Uterus (tissue), 4 donors: Measurements from ENCODE around the gene KLHL24. TPM values are rescaled to one million over a fixed set of nuclear protein-coding genes. Genes with fewer than 3 reads are reported as not detected.

Experiments used
- DNase-seq, 2 donors: peaks; one replicate each; pipeline ENCODE4 v3.0.0-alpha.2; 2019 to 2020
- H3K27ac ChIP-seq, 2 donors: fragments of 200-600 bp; sonication (generic); 1 replicate in 1 of 2; 2 replicates in 1 of 2; pipeline ENCODE4 v1.5.1; 2016 to 2018
- H3K27me3 ChIP-seq, 2 donors: fragments of 200-600 bp; sonication (generic); one replicate each; pipeline ENCODE4 v1.5.1; 2018 to 2019; ENCODE audit warnings: control low read depth in 1 of 2
- H3K36me3 ChIP-seq, 2 donors: fragments of 200-600 bp; sonication (generic); one replicate each; pipeline ENCODE4 v1.5.1; 2019; ENCODE audit warnings: control low read depth in 1 of 2
- H3K4me1 ChIP-seq, 2 donors: fragments of 200-600 bp; sonication (generic); one replicate each; pipeline ENCODE4 v1.5.1; 2018 to 2019; ENCODE audit warnings: control low read depth in 1 of 2
- H3K4me3 ChIP-seq, 2 donors: fragments of 200-600 bp; sonication (generic); 1 replicate in 1 of 2; 2 replicates in 1 of 2; pipeline ENCODE4 v1.5.1; 2018 to 2019; ENCODE audit warnings: mild to moderate bottlenecking in 1 of 2
- H3K9me3 ChIP-seq, 2 donors: fragments of 200-600 bp; sonication (generic); one replicate each; pipeline ENCODE4 v1.5.1; 2019; ENCODE audit warnings: control low read depth in 1 of 2
- CTCF ChIP-seq, 4 experiments: fragments of 200-600 bp in 2 of 4; fragments of 450-650 bp in 2 of 4; sonication (generic) in 2 of 4; IDR thresholded peaks; one replicate each; pipeline ENCODE4 v1.5.1; 2016 to 2019; ENCODE audit warnings: antibody characterized with exemption in 4 of 4, mild to moderate bottlenecking in 2 of 4, moderate library complexity in 1 of 4
- POLR2A ChIP-seq, 2 donors: fragments of 450-650 bp; IDR thresholded peaks; one replicate each; pipeline ENCODE4 v1.6.1; 2016; ENCODE audit warnings: antibody characterized with exemption in 2 of 2, mild to moderate bottlenecking in 1 of 2, moderate library complexity in 1 of 2
- intact Hi-C: fragments of 100-400 bp; cut with DNase I; formaldehyde crosslinking; loops from one replicate; pipeline ENCODE4 v1.15.1; 2023; ENCODE audit warnings: low total_unique reads
- total RNA-seq, 4 donors: library from RNA; depleted of rRNA in 3 of 4; stranded (reverse); fragments of >200 nt in 3 of 4; gene quantifications; one replicate each; pipeline versions ENCODE4 v1.1.0 to v1.2.4, GENCODE V29; 2014 to 2023
- donor health status: DM: yes; HTN: yes; CAD: no.

Gene KLHL24
- total RNA-seq, 4 donors from 2014 or later, result 69.1 to 231 (median 146) TPM

GRCh38 chr3:183641882-183642281 is 6.5 kb downstream of the KLHL24 start:
- Histone ChIP-seq H3K9me3 (no peaks in the 10 kb centered on the region), H3K4me3 (no peak overlapping the region), H3K27me3 (no peaks in the 10 kb centered on the region), H3K27ac (no peak overlapping the region), H3K4me1 (peaks cover 5 to 6% of the 10 kb centered on the region in 2 donors), H3K36me3 (no peaks in the 10 kb centered on the region)
- intact Hi-C loops, result no loop called here
- DNase-seq, result no peak
- TF ChIP-seq CTCF (IDR thresholded peaks at IDR 0.05), result no peak
- no peak for TF ChIP-seq POLR2A (IDR thresholded peaks at IDR 0.05)

- Histone ChIP-seq H3K27me3 (no peaks in the 10 kb centered on the region), H3K9me3 (no peaks in the 10 kb centered on the region), H3K4me1 (peaks cover 5 to 6% of the 10 kb centered on the region in 2 donors), H3K4me3 (no peak overlapping the region), H3K27ac (no peak overlapping the region), H3K36me3 (no peaks in the 10 kb centered on the region)
- intact Hi-C loops, result no loop called here
- no peak for DNase-seq
- TF ChIP-seq CTCF (IDR thresholded peaks at IDR 0.05), result no peak
- TF ChIP-seq POLR2A (IDR thresholded peaks at IDR 0.05), result no peak
Observed at GRCh38 chr3:183644244-183644643, 8.8 kb downstream of the KLHL24 start.

DNA sequence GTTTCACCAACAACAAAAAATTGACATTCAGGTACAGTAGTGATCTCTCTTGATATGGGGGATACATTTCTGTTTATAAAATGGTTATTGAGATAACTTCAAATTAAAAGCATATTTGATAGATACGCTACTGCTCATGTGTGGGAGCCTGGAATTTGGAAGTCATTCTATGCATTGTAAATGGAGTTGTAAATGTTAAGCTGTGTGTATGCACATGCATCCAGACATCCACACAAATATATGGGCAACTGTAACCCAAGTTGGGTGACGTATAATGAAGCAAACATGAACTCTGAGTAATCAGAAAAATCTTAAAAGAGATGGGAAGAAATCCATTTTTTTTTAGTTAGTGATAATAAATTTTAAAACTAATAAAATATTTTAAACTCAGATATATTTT is 9.8 kb downstream of the KLHL24 start:
- H3K27me3 ChIP-seq, result no peaks in the 10 kb centered on the region
- H3K27ac ChIP-seq, result no peak overlapping the region
- intact Hi-C loops, result no loop called here
- H3K9me3 ChIP-seq, result no peaks in the 10 kb centered on the region
- no peak for TF ChIP-seq CTCF (IDR thresholded peaks at IDR 0.05)
- TF ChIP-seq POLR2A (IDR thresholded peaks at IDR 0.05), result no peak
- H3K36me3 ChIP-seq, result no peaks in the 10 kb centered on the region
- no peak for DNase-seq
- H3K4me1 ChIP-seq, result peaks cover 5 to 6% of the 10 kb centered on the region in 2 donors
- H3K4me3 ChIP-seq, result no peak overlapping the region

DNA sequence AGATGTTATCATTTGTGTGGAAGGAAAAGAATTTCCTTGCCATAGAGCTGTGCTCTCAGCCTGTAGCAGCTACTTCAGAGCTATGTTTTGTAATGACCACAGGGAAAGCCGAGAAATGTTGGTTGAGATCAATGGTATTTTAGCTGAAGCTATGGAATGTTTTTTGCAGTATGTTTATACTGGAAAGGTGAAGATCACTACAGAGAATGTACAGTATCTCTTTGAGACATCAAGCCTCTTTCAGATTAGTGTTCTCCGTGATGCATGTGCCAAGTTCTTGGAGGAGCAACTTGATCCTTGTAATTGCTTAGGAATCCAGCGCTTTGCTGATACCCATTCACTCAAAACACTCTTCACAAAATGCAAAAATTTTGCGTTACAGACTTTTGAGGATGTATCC is 15.1 kb downstream of the KLHL24 start:
- no peaks in the 10 kb centered on the region for H3K4me1 ChIP-seq
- H3K9me3 ChIP-seq, result peaks cover 0 to 23% of the 10 kb centered on the region in 2 donors
- TF ChIP-seq POLR2A (IDR thresholded peaks at IDR 0.05), result no peak
- TF ChIP-seq CTCF (IDR thresholded peaks at IDR 0.05), result no peak
- no peaks in the 10 kb centered on the region for H3K36me3 ChIP-seq
- no peak for DNase-seq
- H3K4me3 ChIP-seq, result no peak overlapping the region
- H3K27ac ChIP-seq, result no peak overlapping the region
- H3K27me3 ChIP-seq, result no peaks in the 10 kb centered on the region
- intact Hi-C loops, result no loop called here

GRCh38 chr3:183653209-183654064 is 18.0 kb downstream of the KLHL24 start:
- no peaks in the 10 kb centered on the region for H3K36me3 ChIP-seq
- peaks cover 0 to 23% of the 10 kb centered on the region in 2 donors for H3K9me3 ChIP-seq
- H3K27ac ChIP-seq, result no peak overlapping the region
- H3K4me3 ChIP-seq, result no peak overlapping the region
- intact Hi-C loops, result no loop called here
- H3K4me1 ChIP-seq, result no peaks in the 10 kb centered on the region
- no peaks in the 10 kb centered on the region for H3K27me3 ChIP-seq
- no peak for TF ChIP-seq POLR2A (IDR thresholded peaks at IDR 0.05)
- TF ChIP-seq CTCF (IDR thresholded peaks at IDR 0.05), result no peak
- no peak for DNase-seq
